Keratinocyte (primary cell): ENCODE data around the gene MPZL1.
"Not testable (repeated sequence)": the region's sequence is repeated elsewhere in the genome, so short reads cannot be mapped to it uniquely, and the experiment has no call there.

Source experiments
- CTCF ChIP-seq, 3 experiments: IDR thresholded peaks in 1 of 3; conservative IDR thresholded peaks in 1 of 3; optimal IDR thresholded peaks in 1 of 3; 2 replicates in 2 of 3; 3 replicates in 1 of 3; pipeline versions ENCODE3 to v1.5.1; 2011; ENCODE audit warnings: low read length in 3 of 3, mild to moderate bottlenecking in 3 of 3, moderate library complexity in 2 of 3, control low read depth in 1 of 3, inconsistent platforms in 1 of 3; ENCODE audit not compliant: insufficient read depth in 2 of 3; ENCODE audit errors: extremely low read depth in 1 of 3
- EZH2 ChIP-seq: IDR thresholded peaks from one replicate; pipeline ENCODE4 v1.6.1; 2012; ENCODE audit warnings: inconsistent platforms, mild to moderate bottlenecking, low read length, moderate library complexity

DNA sequence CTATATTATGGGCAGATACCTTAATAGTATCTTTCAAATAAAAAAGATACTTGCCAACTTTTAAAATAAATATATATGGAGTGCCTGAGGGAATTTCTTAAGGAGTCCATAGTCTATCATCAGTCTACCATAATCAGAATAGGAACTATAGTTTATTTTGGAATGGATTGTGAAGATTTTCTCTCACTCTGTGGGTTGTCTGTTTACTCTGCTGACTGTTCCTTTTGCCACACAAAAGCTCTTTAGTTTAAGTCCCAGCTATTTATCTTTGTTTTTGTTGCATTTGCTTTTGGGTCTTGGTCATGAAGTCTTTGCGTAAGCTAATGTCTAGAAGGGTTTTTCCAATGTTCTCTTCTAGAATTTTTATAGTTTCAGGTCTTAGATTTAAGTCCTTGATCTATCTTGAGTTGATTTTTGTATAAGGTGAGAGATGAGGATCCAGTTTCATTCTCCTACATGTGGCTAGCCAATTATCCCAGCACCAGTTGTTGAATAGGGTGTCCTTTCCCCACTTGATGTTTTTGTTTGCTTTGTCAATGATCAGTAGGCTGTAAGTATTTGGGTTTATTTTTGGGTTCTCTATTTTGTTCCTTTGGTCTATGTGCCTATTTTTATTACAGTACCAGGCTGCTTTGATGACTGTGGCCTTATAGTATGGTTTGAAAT, 20.7 kb downstream of the MPZL1 start:
- TF ChIP-seq CTCF (optimal IDR thresholded peaks at IDR 0.05 in 1 of 3, IDR thresholded peaks at IDR 0.05 in 1 of 3, conservative IDR thresholded peaks at IDR 0.05 in 1 of 3; ENCODE audit: extremely low read depth in 1 of 3, insufficient read depth in 2 of 3, low read length in 3 of 3); EZH2: not testable (repeated sequence)
